ENCODE measurements around the gene TSPAN4. TPM values are rescaled to one million over a fixed set of nuclear protein-coding genes. Genes with fewer than 3 reads are reported as not detected.

TSPAN4 gene
- total and polyA plus RNA-seq, 2 of the 13 experiments (the other 11 are each of a cell fraction or from before 2014, with no cell fraction given): 31.7 to 68.3 TPM

DNA sequence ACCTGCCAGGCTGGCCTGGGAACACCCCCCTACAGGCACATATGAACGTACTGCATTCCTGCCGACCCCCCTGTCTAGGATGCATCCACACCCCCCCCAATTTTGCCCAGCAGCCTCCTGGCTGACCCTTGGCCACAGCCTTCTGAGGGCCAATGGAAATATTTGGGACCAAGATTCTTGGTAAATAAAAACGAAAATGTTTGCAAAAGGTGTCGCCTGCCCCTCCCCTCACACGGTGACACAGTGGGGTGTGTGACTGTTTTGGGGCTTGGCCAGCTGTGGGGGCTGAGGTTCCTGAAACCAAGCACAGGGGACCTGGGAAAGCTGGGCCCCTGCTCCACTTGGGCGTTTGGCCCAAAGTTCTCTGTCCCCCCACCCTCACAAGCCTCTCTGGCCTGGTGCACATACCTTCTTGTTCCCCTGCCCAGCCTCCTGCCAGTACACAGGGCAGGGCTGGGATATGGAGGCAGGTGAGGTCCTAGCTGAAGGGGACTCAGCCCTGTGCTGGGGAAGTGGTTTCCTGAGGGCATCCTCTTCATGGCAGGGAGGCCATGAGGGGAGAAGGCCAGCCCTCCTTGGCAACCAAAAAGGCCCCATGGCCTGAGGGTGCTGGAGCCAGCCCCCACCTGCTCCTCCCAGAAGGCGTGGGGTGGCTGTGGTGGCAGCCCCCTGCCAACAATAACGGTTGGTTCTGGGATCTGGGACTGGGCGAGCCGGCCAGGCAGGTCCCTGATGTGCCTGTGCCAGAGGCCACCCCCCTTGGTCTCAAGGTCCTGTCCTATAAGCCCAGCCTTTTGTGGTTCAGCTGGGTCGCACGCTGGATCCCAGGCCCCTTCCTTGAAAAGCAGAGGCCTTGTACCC is 17.1 kb upstream of the TSPAN4 start:
- CTCF ChIA-PET (ENCODE audit: low intra/inter-chr PET ratio, low total read pairs): no interaction called here
- 30% methylated on average over 5 of the region's 12 CpGs for WGBS (ENCODE audit: low lambda C conversion rate)
- H3K4me1 ChIP-seq (ENCODE audit: insufficient read depth, low read length): peaks cover 65% of the 10 kb centered on the region
- TF ChIP-seq RBFOX2 (IDR thresholded peaks at IDR 0.05; ENCODE audit: low read depth, low read length) (peak; percentile 50; the same call in 1 of the 2 replicates), RBM22 (optimal IDR thresholded peaks at IDR 0.05; ENCODE audit: low read length) (peak; percentile 83), BHLHE40 (IDR thresholded peaks at IDR 0.05; ENCODE audit: low read length) (no peak), DR1 (CRISPR knock-in tag; IDR thresholded peaks at IDR 0.05) (no peak), ZNF790 (CRISPR knock-in tag; IDR thresholded peaks at IDR 0.05; ENCODE audit: borderline replicate concordance) (no peak), MLLT10 (CRISPR knock-in tag; IDR thresholded peaks at IDR 0.05) (no peak), ESRRA (CRISPR knock-in tag; IDR thresholded peaks at IDR 0.05; ENCODE audit: low read depth) (no peak), ZC3H13 (CRISPR knock-in tag; IDR thresholded peaks at IDR 0.05) (peak; percentile 48; the same call in 1 of the 2 replicates), KDM2A (CRISPR knock-in tag; IDR thresholded peaks at IDR 0.05; ENCODE audit: borderline replicate concordance, low read depth) (peak; percentile 6; the same call in 1 of the 2 replicates), XBP1 (CRISPR knock-in tag; IDR thresholded peaks at IDR 0.05) (no peak), ARID2 (CRISPR knock-in tag; IDR thresholded peaks at IDR 0.05; ENCODE audit: borderline replicate concordance) (peak; percentile 75; the same call in 1 of the 2 replicates), AGO2 (optimal IDR thresholded peaks at IDR 0.05; ENCODE audit: low read depth, low read length) (peak; percentile 90), ISL2 (CRISPR knock-in tag; IDR thresholded peaks at IDR 0.05) (no peak), PCBP1 (IDR thresholded peaks at IDR 0.05; ENCODE audit: borderline replicate concordance, low read depth, low read length) (0 out of 2 replicates have a peak, but pooled peaks have one; percentile 35), AGO1 (IDR thresholded peaks at IDR 0.05; ENCODE audit: low read depth, low read length, poor library complexity, severe bottlenecking) (peak; percentile 65), POLR2AphosphoS2 (IDR thresholded peaks at IDR 0.05; ENCODE audit: low read depth, low read length) (peak; percentile 6; the same call in 1 of the 2 replicates)
- TF ChIP-seq, protein P1, sequence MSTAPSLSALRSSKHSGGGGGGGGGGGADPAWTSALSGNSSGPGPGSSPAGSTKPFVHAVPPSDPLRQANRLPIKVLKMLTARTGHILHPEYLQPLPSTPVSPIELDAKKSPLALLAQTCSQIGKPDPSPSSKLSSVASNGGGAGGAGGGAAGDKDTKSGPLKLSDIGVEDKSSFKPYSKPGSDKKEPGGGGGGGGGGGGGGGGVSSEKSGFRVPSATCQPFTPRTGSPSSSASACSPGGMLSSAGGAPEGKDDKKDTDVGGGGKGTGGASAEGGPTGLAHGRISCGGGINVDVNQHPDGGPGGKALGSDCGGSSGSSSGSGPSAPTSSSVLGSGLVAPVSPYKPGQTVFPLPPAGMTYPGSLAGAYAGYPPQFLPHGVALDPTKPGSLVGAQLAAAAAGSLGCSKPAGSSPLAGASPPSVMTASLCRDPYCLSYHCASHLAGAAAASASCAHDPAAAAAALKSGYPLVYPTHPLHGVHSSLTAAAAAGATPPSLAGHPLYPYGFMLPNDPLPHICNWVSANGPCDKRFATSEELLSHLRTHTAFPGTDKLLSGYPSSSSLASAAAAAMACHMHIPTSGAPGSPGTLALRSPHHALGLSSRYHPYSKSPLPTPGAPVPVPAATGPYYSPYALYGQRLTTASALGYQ (CRISPR knock-in tag; IDR thresholded peaks at IDR 0.05): 0 out of 2 replicates have a peak, but pooled peaks have one; percentile 0
- TF ChIP-seq, protein P2, sequence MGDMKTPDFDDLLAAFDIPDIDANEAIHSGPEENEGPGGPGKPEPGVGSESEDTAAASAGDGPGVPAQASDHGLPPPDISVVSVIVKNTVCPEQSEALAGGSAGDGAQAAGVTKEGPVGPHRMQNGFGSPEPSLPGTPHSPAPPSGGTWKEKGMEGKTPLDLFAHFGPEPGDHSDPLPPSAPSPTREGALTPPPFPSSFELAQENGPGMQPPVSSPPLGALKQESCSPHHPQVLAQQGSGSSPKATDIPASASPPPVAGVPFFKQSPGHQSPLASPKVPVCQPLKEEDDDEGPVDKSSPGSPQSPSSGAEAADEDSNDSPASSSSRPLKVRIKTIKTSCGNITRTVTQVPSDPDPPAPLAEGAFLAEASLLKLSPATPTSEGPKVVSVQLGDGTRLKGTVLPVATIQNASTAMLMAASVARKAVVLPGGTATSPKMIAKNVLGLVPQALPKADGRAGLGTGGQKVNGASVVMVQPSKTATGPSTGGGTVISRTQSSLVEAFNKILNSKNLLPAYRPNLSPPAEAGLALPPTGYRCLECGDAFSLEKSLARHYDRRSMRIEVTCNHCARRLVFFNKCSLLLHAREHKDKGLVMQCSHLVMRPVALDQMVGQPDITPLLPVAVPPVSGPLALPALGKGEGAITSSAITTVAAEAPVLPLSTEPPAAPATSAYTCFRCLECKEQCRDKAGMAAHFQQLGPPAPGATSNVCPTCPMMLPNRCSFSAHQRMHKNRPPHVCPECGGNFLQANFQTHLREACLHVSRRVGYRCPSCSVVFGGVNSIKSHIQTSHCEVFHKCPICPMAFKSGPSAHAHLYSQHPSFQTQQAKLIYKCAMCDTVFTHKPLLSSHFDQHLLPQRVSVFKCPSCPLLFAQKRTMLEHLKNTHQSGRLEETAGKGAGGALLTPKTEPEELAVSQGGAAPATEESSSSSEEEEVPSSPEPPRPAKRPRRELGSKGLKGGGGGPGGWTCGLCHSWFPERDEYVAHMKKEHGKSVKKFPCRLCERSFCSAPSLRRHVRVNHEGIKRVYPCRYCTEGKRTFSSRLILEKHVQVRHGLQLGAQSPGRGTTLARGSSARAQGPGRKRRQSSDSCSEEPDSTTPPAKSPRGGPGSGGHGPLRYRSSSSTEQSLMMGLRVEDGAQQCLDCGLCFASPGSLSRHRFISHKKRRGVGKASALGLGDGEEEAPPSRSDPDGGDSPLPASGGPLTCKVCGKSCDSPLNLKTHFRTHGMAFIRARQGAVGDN (CRISPR knock-in tag; IDR thresholded peaks at IDR 0.05): peak; percentile 44; the same call in 1 of the 2 replicates

More for the DNA sequence above, 17.1 kb upstream of the TSPAN4 start:
- no peaks in the 10 kb centered on the region for H3K27me3 ChIP-seq (ENCODE audit: control insufficient read depth in 1 of 2, insufficient read depth in 2 of 2, low read length in 2 of 2)
- DNase-seq (ENCODE audit: low spot score) (no peak), ATAC-seq (peak; percentile 1; the same call in 2 of the 3 replicates), FAIRE-seq (no peak)
- no TSS peak for BruUV-seq (replicated peaks)
- H3K36me3 ChIP-seq (replicated peaks in 1 of 2; ENCODE audit: control insufficient read depth in 1 of 2, insufficient read depth in 2 of 2, low read length in 2 of 2): peaks cover 7 to 22% of the 10 kb centered on the region in 2 experiments; a peak in 4 of 5 replicates
- intact Hi-C loops (cut with micrococcal nuclease; ENCODE audit: unreplicated experiment): no loop called here
- no peak overlapping the region for H2AFZ ChIP-seq (ENCODE audit: low read length)
- no peak overlapping the region; the same call in 1 of the 2 replicates for H3K9ac ChIP-seq (ENCODE audit: insufficient read depth, low read depth, low read length)
- peak overlapping the region in 1 of 3 experiments; percentile 80; a peak in 1 of 6 replicates for H3K4me3 ChIP-seq (replicated peaks in 1 of 3; ENCODE audit: insufficient read depth in 1 of 3, low read depth in 2 of 3, low read length in 3 of 3)
- H3K4me2 ChIP-seq (ENCODE audit: low read depth, low read length): peak overlapping the region; percentile 91
- POLR2A ChIA-PET: interaction anchor here (0.9 to 16.1 kb wide), 8 partner anchors 6 to 121 kb away, joined by 3 to 264 read pairs (median 4); partner anchors contain the start of genes EPS8L2, PNPLA2, POLR2L and RPLP2
- peaks cover 13% of the 10 kb centered on the region for H4K20me1 ChIP-seq (ENCODE audit: insufficient read depth, low read length)
- peak overlapping the region; percentile 11 for H3K27ac ChIP-seq (ENCODE audit: extremely low read length, insufficient read depth, low read length)
- H3K9me3 ChIP-seq (ENCODE audit: low read length): no peaks in the 10 kb centered on the region
- in situ Hi-C loops (cut with HindIII; ENCODE audit: extremely low pct_ligation_motif_present, low pct_unique_long_range_greater_than_20kb): no loop called here
- peaks cover 14% of the 10 kb centered on the region for H3K79me2 ChIP-seq (ENCODE audit: insufficient read depth, low read length)
